Body of pancreas (tissue), 4 donors: Measurements from ENCODE around the gene ANO2. TPM values are rescaled to one million over a fixed set of nuclear protein-coding genes. Genes with fewer than 3 reads are reported as not detected.

Experiments used
- ATAC-seq: fragments of 150-250 bp; one replicate; pipeline ENCODE4 v1.9.1; 2016
- DNase-seq, 4 donors: peaks; one replicate each; pipeline ENCODE4 v3.0.0-alpha.2; 2019
- H3K27ac ChIP-seq, 4 donors: fragments of 200-600 bp; sonication (generic); 1 replicate in 3 of 4; 2 replicates in 1 of 4; pipeline versions ENCODE4 v1.5.1 to v1.6.1; 2016 to 2019; ENCODE audit warnings: mild to moderate bottlenecking in 1 of 4, mixed read lengths in 1 of 4, moderate library complexity in 1 of 4
- H3K27me3 ChIP-seq, 2 donors: fragments of 200-600 bp; sonication (generic); one replicate each; pipeline ENCODE4 v1.6.0; 2016; ENCODE audit warnings: mild to moderate bottlenecking in 1 of 2
- H3K36me3 ChIP-seq, 2 donors: fragments of 200-600 bp; sonication (generic); replicated peaks in 1 of 2; 2 replicates each; pipeline ENCODE4 v1.5.1; 2016; ENCODE audit warnings: low read depth in 2 of 2; ENCODE audit not compliant: insufficient read depth in 1 of 2
- H3K4me1 ChIP-seq: fragments of 200-600 bp; sonication (generic); one replicate; pipeline ENCODE4 v1.6.0; 2016
- H3K4me3 ChIP-seq, 2 donors: fragments of 200-600 bp; sonication (generic); 1 replicate in 1 of 2; 2 replicates in 1 of 2; pipeline ENCODE4 v1.5.1; 2016 to 2019
- H3K9me3 ChIP-seq, 3 donors: fragments of 200-600 bp; sonication (generic); 1 replicate in 2 of 3; 2 replicates in 1 of 3; pipeline ENCODE4 v1.5.1; 2016
- CTCF ChIP-seq, 7 experiments: fragments of 450-650 bp in 4 of 7; fragments of 200-600 bp in 3 of 7; sonication (generic) in 3 of 7; IDR thresholded peaks; one replicate each; pipeline ENCODE4 v1.5.1; 2016 to 2019; ENCODE audit warnings: antibody characterized with exemption in 7 of 7
- POLR2A ChIP-seq, 3 donors: fragments of 450-650 bp; IDR thresholded peaks; one replicate each; pipeline ENCODE4 v1.6.1; 2016; ENCODE audit warnings: antibody characterized with exemption in 3 of 3, mild to moderate bottlenecking in 2 of 3
- WGBS, 2 donors: methylation state at CpG; one replicate each; pipeline ENCODE4 v1.1.5; 2017; 5-methylcytosine and 5-hydroxymethylcytosine counted together
- intact Hi-C: fragments of 100-400 bp; cut with DNase I; formaldehyde crosslinking; loops from one replicate; pipeline ENCODE4 v1.15.1; 2023
- total RNA-seq, 2 donors: library from RNA; depleted of rRNA; stranded (reverse); fragments of >200 nt; gene quantifications; one replicate each; pipeline ENCODE4 v1.1.0, GENCODE V29; 2016

The ANO2 gene
- total RNA-seq, 2 donors from 2014 or later, result 2.1 to 4.3 TPM

DNA sequence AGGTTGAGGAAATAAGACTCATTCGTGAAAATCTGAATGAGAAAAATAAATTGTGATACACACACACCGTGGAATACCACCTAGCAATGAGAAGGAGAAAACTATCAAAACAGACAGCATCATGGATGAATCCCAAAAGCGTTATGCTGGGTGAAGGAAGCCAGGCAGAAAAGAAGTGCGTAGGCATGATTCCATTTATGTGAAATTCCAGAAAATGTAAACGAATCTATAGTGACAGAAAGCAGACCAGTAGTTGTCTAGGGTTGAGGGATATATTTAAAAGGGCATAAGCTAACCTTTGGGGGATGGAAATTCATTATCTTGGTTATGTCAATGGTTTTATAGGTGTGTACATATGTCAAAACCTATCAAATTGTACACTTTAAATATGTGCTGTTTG is 42.5 kb upstream of the ANO2 start:
- Histone ChIP-seq H3K9me3 (no peaks in the 10 kb centered on the region), H3K36me3 (no peaks in the 10 kb centered on the region), H3K27ac (no peak overlapping the region), H3K4me1 (no peaks in the 10 kb centered on the region), H3K4me3 (no peak overlapping the region), H3K27me3 (no peaks in the 10 kb centered on the region)
- intact Hi-C loops, result loop anchor here (5.0 kb wide), 2 partner anchors 55 to 300 kb away; no protein-coding TSS in a partner anchor
- 66 to 70% methylated on average over 5 of the region's 5 CpGs for WGBS, 2 donors
- DNase-seq (no peak), ATAC-seq (no peak)
- TF ChIP-seq CTCF (IDR thresholded peaks at IDR 0.05) (no peak), POLR2A (IDR thresholded peaks at IDR 0.05) (no peak)

GRCh38 chr12:5985471-5985870 is 40.4 kb upstream of the ANO2 start:
- Histone ChIP-seq H3K36me3 (no peaks in the 10 kb centered on the region), H3K4me3 (no peak overlapping the region), H3K27ac (no peak overlapping the region), H3K27me3 (no peaks in the 10 kb centered on the region), H3K9me3 (no peaks in the 10 kb centered on the region), H3K4me1 (no peaks in the 10 kb centered on the region)
- DNase-seq, result no peak
- 66 to 73% methylated on average over 3 to 8 of the region's 8 CpGs for WGBS, 2 donors
- TF ChIP-seq CTCF (IDR thresholded peaks at IDR 0.05), result no peak
- TF ChIP-seq POLR2A (IDR thresholded peaks at IDR 0.05), result no peak
- ATAC-seq, result no peak
- intact Hi-C loops, result loop anchor here (5.0 kb wide), 2 partner anchors 57 to 302 kb away; no protein-coding TSS in a partner anchor

GRCh38 chr12:5984873-5985272 is 39.8 kb upstream of the ANO2 start:
- DNase-seq, result no peak
- TF ChIP-seq POLR2A (IDR thresholded peaks at IDR 0.05) (no peak), CTCF (IDR thresholded peaks at IDR 0.05) (no peak)
- no peaks in the 10 kb centered on the region for H3K27me3 ChIP-seq
- intact Hi-C loops, result loop anchor here (5.0 kb wide), 2 partner anchors 57 to 302 kb away; no protein-coding TSS in a partner anchor
- 49 to 57% methylated on average over 9 of the region's 9 CpGs for WGBS, 2 donors
- no peak overlapping the region for H3K27ac ChIP-seq
- no peak overlapping the region for H3K4me3 ChIP-seq
- H3K36me3 ChIP-seq, result no peaks in the 10 kb centered on the region
- ATAC-seq, result no peak
- no peaks in the 10 kb centered on the region for H3K9me3 ChIP-seq
- no peaks in the 10 kb centered on the region for H3K4me1 ChIP-seq

- no peaks in the 10 kb centered on the region for H3K27me3 ChIP-seq
- no peak overlapping the region for H3K4me3 ChIP-seq
- no peaks in the 10 kb centered on the region for H3K36me3 ChIP-seq
- TF ChIP-seq POLR2A (IDR thresholded peaks at IDR 0.05) (no peak), CTCF (IDR thresholded peaks at IDR 0.05) (no peak)
- DNase-seq (no peak), ATAC-seq (no peak)
- H3K9me3 ChIP-seq, result no peaks in the 10 kb centered on the region
- H3K4me1 ChIP-seq, result no peaks in the 10 kb centered on the region
- no peak overlapping the region for H3K27ac ChIP-seq
- intact Hi-C loops, result no loop called here
- 65 to 69% methylated on average over 4 of the region's 4 CpGs for WGBS, 2 donors
These were observed 37.0 kb upstream of the ANO2 start for GRCh38 chr12:5982106-5982505.

DNA sequence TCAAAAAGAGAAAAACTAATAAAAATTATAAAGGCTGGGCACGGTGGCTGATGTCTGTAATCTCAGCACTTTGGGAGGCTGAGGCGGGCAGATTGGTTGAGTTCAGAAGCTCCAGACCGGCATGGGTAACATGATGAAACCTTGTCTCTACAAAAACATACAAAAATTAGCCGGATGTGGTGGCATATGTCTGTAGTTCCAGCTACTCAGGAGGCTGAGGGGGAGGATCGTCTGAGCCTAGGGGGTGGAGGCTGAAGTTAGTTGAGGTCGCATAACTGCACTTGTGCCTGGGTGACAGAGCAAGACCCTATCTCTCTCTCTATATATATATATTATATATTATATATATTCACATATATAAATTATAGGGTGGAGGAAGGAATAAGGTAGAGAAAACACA is 32.5 kb upstream of the ANO2 start:
- H3K27me3 ChIP-seq, result no peaks in the 10 kb centered on the region
- DNase-seq, result no peak
- H3K9me3 ChIP-seq, result no peaks in the 10 kb centered on the region
- ATAC-seq, result no peak
- no peaks in the 10 kb centered on the region for H3K4me1 ChIP-seq
- 75 to 78% methylated on average over 6 of the region's 6 CpGs for WGBS, 2 donors
- no peak overlapping the region for H3K27ac ChIP-seq
- TF ChIP-seq CTCF (IDR thresholded peaks at IDR 0.05) (no peak), POLR2A (IDR thresholded peaks at IDR 0.05) (no peak)
- intact Hi-C loops, result no loop called here
- H3K36me3 ChIP-seq, result no peaks in the 10 kb centered on the region
- H3K4me3 ChIP-seq, result no peak overlapping the region
